Measurements from ENCODE around the gene TARBP1.

TARBP1 gene

DNA sequence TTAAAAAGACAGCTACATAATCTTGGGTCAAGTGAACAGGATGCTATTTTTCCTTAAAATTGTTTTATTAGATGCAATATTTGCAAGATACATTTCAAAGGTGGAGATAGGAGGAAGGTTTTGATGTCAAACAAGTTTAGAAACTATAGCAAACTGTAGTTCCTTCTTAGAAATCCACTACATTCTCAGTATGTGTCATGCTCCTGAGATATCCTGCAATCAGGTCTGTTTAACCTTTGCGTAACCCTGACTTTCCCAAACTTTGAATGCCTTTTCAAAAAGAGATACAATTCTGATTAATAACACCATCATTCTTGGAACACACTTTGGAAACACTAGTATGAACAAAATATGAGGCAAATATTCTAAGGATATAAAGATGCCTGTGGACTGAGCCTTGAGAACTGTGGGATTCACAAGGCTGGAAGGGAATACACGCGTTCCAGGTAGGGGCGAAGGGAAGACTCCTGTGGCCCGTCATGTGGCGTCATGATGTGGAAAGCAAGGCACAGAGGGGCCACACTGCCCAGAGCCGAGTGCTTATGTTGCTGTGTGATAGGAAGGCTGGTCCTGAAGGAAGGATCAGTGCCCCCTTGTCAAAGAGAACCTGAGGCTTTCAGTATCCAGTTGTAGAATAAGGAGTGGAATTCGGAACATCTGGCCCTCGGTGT is 19.6 kb upstream of the TARBP1 start:
- no peak for DNase-seq
- TF ChIP-seq GATA1 (IDR thresholded peaks at IDR 0.05; ENCODE audit: low read depth, low read length): no peak
- no peak for TF ChIP-seq POLR2A (IDR thresholded peaks at IDR 0.05; ENCODE audit: low read length)

DNA sequence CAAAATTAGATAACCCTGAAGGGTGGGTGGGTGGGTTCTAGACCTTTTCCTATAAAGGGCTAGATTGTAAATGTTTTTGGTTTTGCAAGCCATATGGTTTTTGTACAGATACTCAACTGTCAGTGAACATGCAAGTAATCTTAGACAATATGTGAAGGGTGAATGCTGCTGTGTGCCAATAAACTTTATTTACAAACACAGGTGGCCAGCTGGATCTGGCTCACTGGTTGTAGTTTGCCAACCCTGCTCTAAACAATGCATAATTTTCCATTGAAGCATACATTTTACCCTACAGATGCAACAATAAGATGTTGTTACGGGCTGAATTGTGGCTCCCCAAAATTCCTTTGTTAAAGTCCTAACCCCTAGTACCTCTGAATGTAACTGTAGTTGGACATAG is 18.6 kb upstream of the TARBP1 start:
- DNase-seq: no peak
- TF ChIP-seq POLR2A (IDR thresholded peaks at IDR 0.05; ENCODE audit: low read length) (no peak), GATA1 (IDR thresholded peaks at IDR 0.05; ENCODE audit: low read depth, low read length) (no peak)

DNA sequence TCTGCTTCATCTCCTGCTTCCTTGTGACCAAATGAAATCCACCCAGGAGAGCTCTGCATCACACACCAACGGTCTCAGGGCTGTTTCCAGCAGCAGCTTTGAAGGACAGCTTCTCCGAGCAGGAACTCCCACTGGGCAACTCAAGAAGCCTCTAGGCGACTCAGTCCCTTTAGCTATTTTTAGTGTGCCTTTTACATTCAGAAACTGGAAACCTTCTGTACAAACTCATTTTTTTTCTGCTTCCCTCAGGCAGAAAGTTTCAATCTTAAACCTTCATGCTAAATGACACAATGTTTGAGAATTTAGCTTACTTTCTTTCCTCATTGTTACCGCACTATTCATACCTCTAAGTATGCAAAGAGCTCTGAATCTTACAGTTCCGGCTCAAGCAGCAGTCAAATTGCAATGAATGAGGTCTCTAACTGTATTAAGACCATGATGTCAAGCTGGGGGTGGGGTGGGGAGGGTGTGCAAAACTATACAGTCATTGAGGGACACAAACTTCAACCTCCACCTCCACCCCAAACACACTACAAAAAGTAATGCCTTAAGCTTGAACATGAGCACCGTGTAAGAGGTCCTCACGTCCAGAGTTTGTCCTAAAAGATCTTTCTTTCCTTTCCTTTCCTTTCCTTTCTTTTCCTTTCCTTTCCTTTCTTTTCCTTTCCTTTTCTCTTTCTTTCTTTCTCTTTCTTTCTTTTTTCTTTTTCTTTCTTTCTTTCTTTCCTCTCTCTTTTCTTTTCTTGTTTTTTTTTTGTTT is 16.4 kb upstream of the TARBP1 start:
- DNase-seq: peak in 1 of 2 experiments; percentile 39
- TF ChIP-seq POLR2A (IDR thresholded peaks at IDR 0.05; ENCODE audit: low read length) (no peak), GATA1 (IDR thresholded peaks at IDR 0.05; ENCODE audit: low read depth, low read length) (no peak)

- TF ChIP-seq GATA1 (IDR thresholded peaks at IDR 0.05; ENCODE audit: low read depth, low read length) (no peak), POLR2A (IDR thresholded peaks at IDR 0.05; ENCODE audit: low read length) (no peak)
- DNase-seq: no peak
Observed at GRCh38 chr1:234494049-234494448, 15.1 kb upstream of the TARBP1 start.

DNA sequence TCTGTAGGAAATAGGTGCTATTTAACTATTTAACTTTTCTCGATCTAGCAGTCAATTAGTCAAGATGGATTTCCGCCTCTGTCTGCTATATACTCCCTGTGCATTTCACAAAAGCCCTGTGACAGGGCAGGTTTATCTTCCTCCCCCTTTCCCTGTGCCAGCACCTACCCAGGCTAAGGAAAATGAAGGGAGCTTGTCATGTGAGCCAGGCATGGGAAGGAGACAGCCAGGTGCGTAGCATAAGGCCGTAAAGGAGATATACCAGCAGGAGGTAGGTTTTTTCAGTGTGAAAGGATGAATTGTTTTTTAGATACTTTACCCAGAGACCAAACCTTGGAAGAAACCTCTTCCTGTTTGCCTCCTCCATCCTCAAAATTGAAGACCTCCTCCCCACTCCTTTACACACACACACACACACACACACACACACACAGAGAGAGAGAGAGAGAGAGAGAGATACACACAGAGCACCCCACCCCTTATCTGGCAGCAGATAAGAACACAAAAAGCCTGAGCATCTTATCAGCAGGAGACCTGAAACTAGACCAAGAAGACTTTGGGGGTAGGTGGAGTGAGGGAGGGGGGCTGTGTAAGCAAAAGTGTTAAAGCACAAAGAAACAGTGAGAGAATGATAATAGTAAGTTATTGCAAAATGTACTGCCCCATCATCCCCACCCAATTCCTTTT is 12.0 kb upstream of the TARBP1 start:
- DNase-seq: peak; percentile 73 to 94
- no peak for TF ChIP-seq POLR2A (IDR thresholded peaks at IDR 0.05; ENCODE audit: low read length)
- peak; percentile 77 for TF ChIP-seq GATA1 (IDR thresholded peaks at IDR 0.05; ENCODE audit: low read depth, low read length)

DNA sequence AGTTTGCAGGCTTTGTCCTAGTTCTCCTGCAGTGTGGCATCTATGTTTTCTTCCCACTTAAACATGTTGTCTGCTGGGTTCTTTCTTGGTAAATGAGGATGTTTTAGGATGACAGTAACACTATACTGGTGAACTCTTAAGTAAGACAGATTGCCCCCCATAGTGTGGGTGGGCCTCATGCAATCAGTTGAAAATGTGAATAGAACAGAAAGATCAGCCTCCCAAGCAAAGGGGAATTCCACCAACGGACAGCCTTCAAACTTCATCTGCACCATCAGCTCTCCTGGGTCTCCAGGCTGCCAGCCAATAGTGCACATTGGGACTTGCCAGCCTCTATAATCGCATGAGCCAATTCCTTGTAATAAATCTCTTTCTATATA is 10.7 kb upstream of the TARBP1 start:
- no peak for TF ChIP-seq POLR2A (IDR thresholded peaks at IDR 0.05; ENCODE audit: low read length)
- no peak for TF ChIP-seq GATA1 (IDR thresholded peaks at IDR 0.05; ENCODE audit: low read depth, low read length)
- DNase-seq: no peak

- DNase-seq: no peak
- no peak for TF ChIP-seq GATA1 (IDR thresholded peaks at IDR 0.05; ENCODE audit: low read depth, low read length)
Observed at GRCh38 chr1:234489007-234489697, 10.2 kb upstream of the TARBP1 start.

GRCh38 chr1:234488054-234489006 is 9.4 kb upstream of the TARBP1 start:
- peak; percentile 45 for TF ChIP-seq POLR2A (IDR thresholded peaks at IDR 0.05; ENCODE audit: low read length)
- no peak for TF ChIP-seq GATA1 (IDR thresholded peaks at IDR 0.05; ENCODE audit: low read depth, low read length)
- DNase-seq: peak; percentile 85 to 92

DNA sequence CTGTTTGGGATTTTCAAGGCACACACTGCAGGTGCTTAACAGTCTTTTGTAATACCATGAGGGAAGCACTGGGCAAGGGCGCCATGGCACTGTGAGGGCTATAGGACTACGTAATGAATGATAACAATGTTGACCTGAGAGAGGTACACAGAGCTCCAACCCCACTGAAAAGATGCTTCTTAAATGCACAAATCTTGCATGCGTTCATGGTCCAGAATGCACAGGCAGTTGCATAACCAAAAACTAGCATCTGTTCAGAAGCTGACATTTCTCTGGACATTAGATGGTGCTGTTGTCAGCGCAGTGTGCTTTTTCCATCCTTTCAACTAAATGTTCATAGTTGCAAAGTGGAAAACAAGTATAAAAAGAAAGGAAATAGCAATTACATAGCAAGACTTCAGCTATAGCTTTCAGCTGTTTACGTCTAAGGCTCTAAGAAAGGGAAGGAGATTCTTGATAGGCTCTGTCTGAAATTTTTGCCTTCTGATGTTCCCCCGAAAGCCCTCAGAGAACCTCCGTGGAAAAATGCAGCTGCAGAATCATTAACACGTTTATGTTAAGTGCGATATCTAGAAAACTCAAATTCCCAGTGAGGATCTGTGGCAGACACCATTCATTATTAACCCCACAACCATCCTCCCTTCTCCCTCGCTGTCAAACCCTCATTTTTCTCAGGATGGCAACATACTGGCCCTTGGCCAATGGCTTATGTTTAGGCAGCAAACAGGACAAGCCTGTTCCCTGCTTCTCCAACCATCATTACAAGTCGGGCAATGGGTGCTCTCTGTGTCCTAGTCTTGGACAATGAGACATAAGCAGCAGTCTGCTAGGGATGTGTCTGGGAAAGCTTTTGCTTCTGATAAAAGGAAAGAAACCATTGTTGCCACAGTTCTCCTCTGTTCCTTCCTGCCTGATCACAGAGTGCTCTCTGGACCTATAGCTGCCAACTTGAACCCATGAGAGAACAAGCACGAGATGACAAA is 8.2 kb upstream of the TARBP1 start:
- TF ChIP-seq GATA1 (IDR thresholded peaks at IDR 0.05; ENCODE audit: low read depth, low read length) (no peak), POLR2A (IDR thresholded peaks at IDR 0.05; ENCODE audit: low read length) (no peak)
- peak; percentile 80 to 82 for DNase-seq

GRCh38 chr1:234484991-234485739 is 6.2 kb upstream of the TARBP1 start:
- TF ChIP-seq GATA1 (IDR thresholded peaks at IDR 0.05; ENCODE audit: low read depth, low read length): no peak
- TF ChIP-seq POLR2A (IDR thresholded peaks at IDR 0.05; ENCODE audit: low read length): no peak
- no peak for DNase-seq

DNA sequence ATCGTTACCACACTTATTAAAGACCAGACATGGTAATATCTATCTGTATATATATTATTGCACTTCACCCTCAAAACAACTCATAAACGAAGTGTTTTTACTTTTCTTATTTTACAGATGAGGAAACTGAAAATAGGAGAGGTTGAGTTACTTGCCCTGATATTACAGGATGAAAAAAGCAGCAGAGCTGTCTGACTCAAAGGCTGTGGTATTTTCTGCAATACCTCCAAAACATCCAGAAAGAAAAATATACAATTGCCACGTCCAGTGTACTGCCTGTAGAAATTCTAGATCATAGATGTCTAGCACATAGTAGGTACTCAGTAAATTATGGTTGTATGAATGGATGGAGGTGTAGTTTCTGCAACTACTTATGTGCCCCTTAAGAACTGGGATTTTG is 5.2 kb upstream of the TARBP1 start:
- no peak for DNase-seq

More for the DNA sequence above, 5.2 kb upstream of the TARBP1 start:
- TF ChIP-seq POLR2A (IDR thresholded peaks at IDR 0.05; ENCODE audit: low read length) (no peak), GATA1 (IDR thresholded peaks at IDR 0.05; ENCODE audit: low read depth, low read length) (no peak)
